ENCODE data around the gene C15orf62.

The C15orf62 gene

DNA sequence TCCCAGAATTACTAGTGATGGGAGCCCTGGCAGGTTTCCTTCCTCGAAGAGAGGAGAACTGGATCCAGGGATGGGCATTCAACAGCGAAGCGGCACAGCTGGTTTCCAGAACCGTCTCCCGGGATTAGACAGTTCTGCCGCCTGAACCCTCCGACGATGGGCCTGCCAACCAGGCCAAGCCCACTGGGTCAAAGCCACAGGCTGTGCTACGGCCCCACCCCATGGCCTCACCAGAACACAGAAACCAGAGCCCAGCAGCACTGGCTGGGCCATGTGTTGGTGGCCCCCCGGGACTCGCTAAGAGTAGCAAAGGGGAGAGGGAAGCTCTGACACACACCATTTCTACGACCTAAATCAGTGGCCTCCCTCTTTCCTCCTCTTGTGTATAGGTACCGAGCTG lies 2.2 kb downstream of the C15orf62 start:
- TF ChIP-seq, protein P1, sequence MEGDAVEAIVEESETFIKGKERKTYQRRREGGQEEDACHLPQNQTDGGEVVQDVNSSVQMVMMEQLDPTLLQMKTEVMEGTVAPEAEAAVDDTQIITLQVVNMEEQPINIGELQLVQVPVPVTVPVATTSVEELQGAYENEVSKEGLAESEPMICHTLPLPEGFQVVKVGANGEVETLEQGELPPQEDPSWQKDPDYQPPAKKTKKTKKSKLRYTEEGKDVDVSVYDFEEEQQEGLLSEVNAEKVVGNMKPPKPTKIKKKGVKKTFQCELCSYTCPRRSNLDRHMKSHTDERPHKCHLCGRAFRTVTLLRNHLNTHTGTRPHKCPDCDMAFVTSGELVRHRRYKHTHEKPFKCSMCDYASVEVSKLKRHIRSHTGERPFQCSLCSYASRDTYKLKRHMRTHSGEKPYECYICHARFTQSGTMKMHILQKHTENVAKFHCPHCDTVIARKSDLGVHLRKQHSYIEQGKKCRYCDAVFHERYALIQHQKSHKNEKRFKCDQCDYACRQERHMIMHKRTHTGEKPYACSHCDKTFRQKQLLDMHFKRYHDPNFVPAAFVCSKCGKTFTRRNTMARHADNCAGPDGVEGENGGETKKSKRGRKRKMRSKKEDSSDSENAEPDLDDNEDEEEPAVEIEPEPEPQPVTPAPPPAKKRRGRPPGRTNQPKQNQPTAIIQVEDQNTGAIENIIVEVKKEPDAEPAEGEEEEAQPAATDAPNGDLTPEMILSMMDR (IDR thresholded peaks at IDR 0.05; ENCODE audit: borderline replicate concordance, insufficient read depth, low read depth, low read length), result no peak
- H3K4me3 ChIP-seq (ENCODE audit: low read depth, low read length), result no peak overlapping the region

DNA sequence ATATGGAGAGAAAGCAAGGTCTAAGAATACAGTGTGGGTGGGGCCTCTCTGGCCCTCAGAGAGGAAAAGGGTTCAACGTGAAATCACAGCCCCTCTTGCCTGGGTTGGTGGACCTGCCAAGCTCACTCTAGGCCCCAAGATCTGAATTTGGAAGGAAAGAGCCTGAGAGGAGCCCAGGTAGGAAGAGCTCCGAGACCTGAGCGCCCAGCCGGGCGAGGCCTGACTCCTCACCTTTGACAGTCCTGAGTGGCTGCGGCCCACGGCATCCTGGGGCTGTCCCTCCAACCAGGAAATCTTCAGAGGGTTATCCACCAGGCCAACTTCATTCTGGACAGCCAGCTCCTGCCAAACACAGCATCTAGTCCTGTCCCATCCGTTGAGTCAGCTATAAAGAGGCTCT lies 3.7 kb downstream of the C15orf62 start:
- TF ChIP-seq, protein P1 (IDR thresholded peaks at IDR 0.05; ENCODE audit: borderline replicate concordance, insufficient read depth, low read depth, low read length), result no peak
- no peak overlapping the region for H3K4me3 ChIP-seq (ENCODE audit: low read depth, low read length)

DNA sequence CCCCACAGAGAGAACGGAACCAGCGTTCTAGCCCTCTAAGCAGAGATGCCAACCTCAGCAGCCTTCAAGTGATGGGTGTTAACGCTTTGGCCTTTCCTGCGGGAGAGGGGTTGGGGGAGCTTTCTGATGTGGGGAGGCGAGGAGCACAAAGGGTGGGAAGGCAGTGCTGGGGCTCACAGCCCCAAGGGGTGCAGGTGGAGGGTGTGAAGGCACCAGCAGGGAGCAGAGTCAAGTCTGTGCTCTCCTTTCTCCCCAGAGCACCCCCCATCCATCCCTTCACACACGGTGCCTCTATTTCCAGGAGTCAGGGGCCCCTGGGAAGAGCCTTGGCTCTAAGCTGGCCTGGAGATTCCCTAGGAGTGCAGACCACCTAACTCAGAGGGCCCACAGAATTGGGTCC lies 4.1 kb downstream of the C15orf62 start:
- TF ChIP-seq, protein P1 (IDR thresholded peaks at IDR 0.05; ENCODE audit: borderline replicate concordance, insufficient read depth, low read depth, low read length), result no peak
- no peak overlapping the region for H3K4me3 ChIP-seq (ENCODE audit: low read depth, low read length)

DNA sequence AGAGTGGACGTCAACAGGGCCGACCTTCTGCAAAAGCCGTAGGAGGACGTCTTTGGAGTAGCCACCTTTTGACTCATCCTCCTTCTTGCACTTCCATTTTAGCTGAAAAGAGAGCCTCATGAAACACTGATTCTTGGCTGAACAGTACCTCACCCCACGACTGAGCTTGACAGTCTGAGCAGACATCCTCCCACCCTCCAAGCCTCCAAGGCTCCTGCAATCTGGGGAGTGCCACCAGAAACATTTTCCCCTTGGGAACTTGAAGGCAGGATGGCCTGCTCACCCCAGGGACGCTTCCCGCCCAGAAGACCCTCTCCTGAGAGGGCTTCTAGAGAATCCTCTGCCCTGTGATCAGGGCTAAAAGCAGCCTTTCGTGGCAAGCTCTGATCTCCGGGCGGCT lies 5.2 kb downstream of the C15orf62 start:
- H3K4me3 ChIP-seq (ENCODE audit: low read depth, low read length), result no peak overlapping the region
- TF ChIP-seq, protein P1 (IDR thresholded peaks at IDR 0.05; ENCODE audit: borderline replicate concordance, insufficient read depth, low read depth, low read length), result no peak

DNA sequence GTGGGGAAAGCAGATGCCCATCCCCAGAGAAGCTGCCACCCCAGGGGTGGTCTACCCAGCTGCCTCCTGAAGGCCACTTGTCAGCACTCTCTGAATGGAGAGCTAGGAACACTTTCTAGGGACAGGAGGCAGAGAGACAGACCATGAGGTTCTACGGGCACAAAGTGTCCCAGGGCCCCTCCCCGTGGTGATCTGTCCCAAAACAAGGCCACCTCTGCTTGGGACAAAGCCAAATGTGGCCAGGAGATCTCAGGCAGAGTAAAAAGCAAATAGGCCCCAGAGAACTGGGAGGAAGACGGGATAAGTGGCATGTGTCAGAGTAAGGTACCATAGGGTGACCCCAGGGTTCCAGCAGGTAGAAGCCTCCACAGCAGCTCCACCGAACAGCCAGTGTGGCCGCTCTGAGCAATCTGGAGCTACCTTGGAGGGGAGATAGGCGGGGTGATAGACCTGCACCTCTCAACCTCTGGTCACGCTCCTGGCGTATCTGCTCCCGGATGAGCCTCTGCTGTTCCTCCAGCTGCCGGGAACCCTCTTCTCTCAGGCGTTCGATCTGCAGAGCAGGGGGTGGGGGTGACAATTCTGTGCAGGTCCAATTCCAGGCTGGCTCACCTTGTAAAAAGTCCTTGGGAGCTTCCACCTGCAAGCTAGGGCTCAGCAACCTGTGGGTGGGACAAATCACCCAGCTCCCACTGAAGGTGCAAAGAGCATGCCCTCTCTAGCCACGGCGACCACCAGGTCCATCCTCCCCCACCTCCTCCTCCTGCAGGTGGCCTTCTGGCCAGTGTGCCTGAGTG lies 6.2 kb downstream of the C15orf62 start:
- TF ChIP-seq, protein P1 (IDR thresholded peaks at IDR 0.05; ENCODE audit: borderline replicate concordance, insufficient read depth, low read depth, low read length), result no peak
- no peak overlapping the region for H3K4me3 ChIP-seq (ENCODE audit: low read depth, low read length)

DNA sequence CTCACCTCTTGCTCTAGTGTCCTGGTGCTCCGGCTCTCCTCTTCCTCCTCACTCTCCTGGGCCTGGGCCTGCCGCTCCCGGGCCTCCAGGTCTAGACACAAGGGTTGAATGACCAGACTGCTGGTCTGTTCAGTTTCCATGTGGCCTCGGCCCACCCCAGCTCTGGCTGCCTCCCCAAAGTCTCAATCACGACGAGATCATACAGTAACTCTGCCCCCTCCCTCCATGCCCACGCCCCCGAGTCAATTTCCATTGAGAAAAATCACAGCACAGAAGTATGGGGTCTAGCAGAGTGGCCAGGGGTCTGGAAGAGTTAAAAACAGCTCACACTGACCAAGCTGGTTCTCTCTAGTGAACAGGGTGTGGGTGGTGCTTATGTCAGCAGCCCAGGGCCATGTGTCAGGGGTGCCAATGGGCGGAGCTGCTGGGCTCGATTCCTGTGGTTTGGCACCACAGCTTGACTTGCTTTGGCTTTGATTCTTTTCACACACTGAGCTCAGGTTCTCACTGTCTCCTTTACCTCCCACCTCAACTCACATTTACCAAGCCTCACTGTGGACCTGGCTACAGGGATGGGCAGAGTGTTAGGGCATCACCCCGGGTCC lies 6.9 kb downstream of the C15orf62 start:
- H3K4me3 ChIP-seq (ENCODE audit: low read depth, low read length), result no peak overlapping the region
- TF ChIP-seq, protein P1 (IDR thresholded peaks at IDR 0.05; ENCODE audit: borderline replicate concordance, insufficient read depth, low read depth, low read length), result no peak

All from GM12875 (cell line).